HepG2 (cell line): ENCODE measurements around the gene LCAT. TPM values are rescaled to one million over a fixed set of nuclear protein-coding genes. Genes with fewer than 3 reads are reported as not detected.

ENCODE experiments used
- ATAC-seq: fragments of 200-7000 bp; cut with Tn5 transposase; 3 replicates; pipeline ENCODE4 v1.9.1; 2020; ENCODE audit warnings: mild to moderate bottlenecking, moderate library complexity
- BruUV-seq: library from RNA; stranded (reverse); fragments of 400-500 nt; replicated peaks from 2 replicates; lab custom pipeline; 2021; lab: Mats Ljungman, UMichigan
- CTCF ChIA-PET: fragments of 300-600 bp; formaldehyde crosslinking; extraction: SDS; loops from one replicate; lab custom pipeline; 2021; ENCODE audit warnings: low total read pairs, inconsistent platforms, low intra/inter-chr PET ratio; lab: Yijun Ruan, JAX
- POLR2A ChIA-PET: fragments of 350-600 bp; sonication (Branson Sonifier 250); formaldehyde crosslinking; loops from one replicate; lab custom pipeline; 2020; ENCODE audit warnings: antibody characterized with exemption, inconsistent platforms; lab: Yijun Ruan, JAX
- DNase-seq: peaks from one replicate; pipeline ENCODE4 v3.0.0-alpha.2; 2015; ENCODE audit warnings: low spot score
- FAIRE-seq: peaks from 3 replicates; lab custom pipeline; 2011; peaks lifted over from hg19 to GRCh38; lab: Jason Lieb, UNC
- H2AFZ ChIP-seq: one replicate; pipeline ENCODE4 v1.6.1; 2011; ENCODE audit warnings: low read length, inconsistent platforms
- H3K27ac ChIP-seq: fragments of 300-600 bp; 3 replicates; pipeline ENCODE4 v1.8.0; 2011; ENCODE audit warnings: mixed run types, mild to moderate bottlenecking, mixed read lengths, low read length, inconsistent platforms; ENCODE audit not compliant: insufficient read depth; ENCODE audit errors: extremely low read length
- H3K27me3 ChIP-seq, 2 experiments: fragments of 200-600 bp in 1 of 2; 2 replicates in 1 of 2; 3 replicates in 1 of 2; pipeline versions ENCODE4 v1.6.0 to v1.8.0; 2011; ENCODE audit warnings: low read length in 2 of 2, mild to moderate bottlenecking in 2 of 2, moderate library complexity in 2 of 2, inconsistent platforms in 1 of 2; ENCODE audit not compliant: insufficient read depth in 2 of 2, control insufficient read depth in 1 of 2
- H3K36me3 ChIP-seq, 2 experiments: fragments of 200-600 bp in 1 of 2; replicated peaks in 1 of 2; 2 replicates in 1 of 2; 3 replicates in 1 of 2; pipeline versions ENCODE4 v1.5.1 to v1.8.0; 2011; ENCODE audit warnings: low read length in 2 of 2, inconsistent platforms in 1 of 2; ENCODE audit not compliant: insufficient read depth in 2 of 2, control insufficient read depth in 1 of 2
- H3K4me1 ChIP-seq: 2 replicates; pipeline ENCODE4 v1.5.1; 2012; ENCODE audit warnings: low read length, inconsistent platforms; ENCODE audit not compliant: insufficient read depth
- H3K4me2 ChIP-seq: 2 replicates; pipeline ENCODE4 v1.6.0; 2011; ENCODE audit warnings: low read depth, low read length, inconsistent platforms
- H3K4me3 ChIP-seq, 3 experiments: fragments of 200-600 bp in 1 of 3; sonication (generic), shearing (Covaris generic) in 1 of 3; replicated peaks in 1 of 3; 2 replicates each; pipeline ENCODE4 v1.5.1; 2011 to 2016; ENCODE audit warnings: low read length in 3 of 3, inconsistent platforms in 2 of 3, low read depth in 2 of 3, mild to moderate bottlenecking in 2 of 3, control low read depth in 1 of 3, mixed read lengths in 1 of 3; ENCODE audit not compliant: insufficient read depth in 1 of 3
- H3K79me2 ChIP-seq: one replicate; pipeline ENCODE4 v1.6.1; 2011; ENCODE audit warnings: low read length, inconsistent platforms; ENCODE audit not compliant: insufficient read depth
- H3K9ac ChIP-seq: 2 replicates; pipeline ENCODE4 v1.6.0; 2011; ENCODE audit warnings: mild to moderate bottlenecking, low read depth, low read length, inconsistent platforms; ENCODE audit not compliant: insufficient read depth
- H3K9me3 ChIP-seq: 2 replicates; pipeline ENCODE4 v1.5.1; 2012; ENCODE audit warnings: mild to moderate bottlenecking, low read length
- H4K20me1 ChIP-seq: 2 replicates; pipeline ENCODE4 v1.6.0; 2011; ENCODE audit warnings: inconsistent platforms, mild to moderate bottlenecking, low read length, moderate library complexity; ENCODE audit not compliant: insufficient read depth
- ARNT ChIP-seq: fragments of 450-650 bp; IDR thresholded peaks from 2 replicates; pipeline ENCODE4 v1.6.1; 2017
- FOXK2 ChIP-seq: fragments of 450-650 bp; IDR thresholded peaks from 2 replicates; pipeline ENCODE4 v1.6.1; 2016
- IRF2 ChIP-seq: IDR thresholded peaks from 2 replicates; pipeline ENCODE4 v1.6.1; 2018; ENCODE audit warnings: missing genetic modification reagents, missing compliant biosample characterization
- NONO ChIP-seq, 2 experiments: fragments of 450-650 bp in 1 of 2; sonication (generic) in 1 of 2; formaldehyde crosslinking in 1 of 2; IDR thresholded peaks in 1 of 2; conservative IDR thresholded peaks in 1 of 2; 2 replicates each; pipeline versions ENCODE4 v1.6.1 to v1.8.0; 2017 to 2022; ENCODE audit warnings: mild to moderate bottlenecking in 1 of 2, missing genetic modification reagents in 1 of 2, moderate library complexity in 1 of 2
- PRDM15 ChIP-seq: sonication (generic); formaldehyde crosslinking; IDR thresholded peaks from 2 replicates; pipeline ENCODE4 v1.4.0; 2020; ENCODE audit warnings: missing genetic modification reagents
- RXRB ChIP-seq: IDR thresholded peaks from 2 replicates; pipeline ENCODE4 v1.6.1; 2016; ENCODE audit warnings: borderline replicate concordance, missing genetic modification reagents, missing compliant biosample characterization
- SNRNP70 ChIP-seq: fragments of 200-400 bp; formaldehyde crosslinking; IDR thresholded peaks from 2 replicates; pipeline ENCODE4 v1.6.1; 2017; ENCODE audit warnings: mild to moderate bottlenecking, low read depth, low read length, moderate library complexity
- U2AF1 ChIP-seq: fragments of 200-400 bp; formaldehyde crosslinking; optimal IDR thresholded peaks from 2 replicates; pipeline ENCODE3; 2017; ENCODE audit warnings: mild to moderate bottlenecking, low read depth, low read length
- USF2 ChIP-seq, 2 experiments: sonication (generic) in 1 of 2; formaldehyde crosslinking in 1 of 2; IDR thresholded peaks; 2 replicates each; pipeline versions ENCODE4 v1.5.1 to v1.6.1; 2011 to 2020; ENCODE audit warnings: borderline replicate concordance in 1 of 2, low read depth in 1 of 2, low read length in 1 of 2, mild to moderate bottlenecking in 1 of 2, missing genetic modification reagents in 1 of 2, moderate library complexity in 1 of 2
- ZNF780A ChIP-seq: sonication (generic); formaldehyde crosslinking; IDR thresholded peaks from 2 replicates; pipeline ENCODE4 v1.8.0; 2022; ENCODE audit warnings: mild to moderate bottlenecking, missing genetic modification reagents, moderate library complexity
- WGBS: methylation state at CpG from one replicate; pipeline ENCODE4 v1.1.6; 2017; ENCODE audit warnings: low lambda C conversion rate; 5-methylcytosine and 5-hydroxymethylcytosine counted together
- in situ Hi-C: cut with HindIII; loops from 2 replicates; pipeline ENCODE4 v1.10.0; 2017; ENCODE audit warnings: low pct_unique_long_range_greater_than_20kb; ENCODE audit not compliant: extremely low pct_ligation_motif_present
- intact Hi-C: fragments of 100-400 bp; cut with micrococcal nuclease; formaldehyde crosslinking; loops from one replicate; pipeline ENCODE4 v1.10.0; 2022; ENCODE audit not compliant: unreplicated experiment
- polyA plus RNA-seq, 8 experiments: library from polyadenylated mRNA; depleted of rRNA in 3 of 8; stranded (reverse) in 7 of 8; unstranded in 1 of 8; fragments of >200 nt; fragmentation: Illumina TruSeq in 4 of 8; extraction: Trizol in 4 of 8; gene quantifications; 2 replicates each; pipeline versions ENCODE4 v1.2.1 to v1.2.3, GENCODE V29; 2011 to 2016; ENCODE audit warnings: low read depth in 4 of 8, missing spikeins in 1 of 8, mixed read lengths in 1 of 8; ENCODE audit not compliant: insufficient read depth in 1 of 8
- total RNA-seq, 5 experiments: library from RNA; depleted of rRNA; stranded (reverse); fragments of >200 nt; fragmentation: Illumina TruSeq; extraction: Trizol; gene quantifications; 2 replicates each; pipeline ENCODE4 v1.2.3, GENCODE V29; 2016; ENCODE audit warnings: low read depth in 1 of 5

The LCAT gene
- total and polyA plus RNA-seq, 2 of the 13 experiments (the other 11 are each of a cell fraction or from before 2014, with no cell fraction given) = 36.1 to 38.9 TPM

GRCh38 chr16:67897231-67897630, 46.7 kb downstream of the LCAT start:
- H2AFZ ChIP-seq = no peak overlapping the region
- no TSS peak for BruUV-seq
- peaks cover 45% of the 10 kb centered on the region for H3K79me2 ChIP-seq
- peaks cover 66% of the 10 kb centered on the region for H3K4me1 ChIP-seq
- in situ Hi-C loops (no loop called here), intact Hi-C loops (no loop called here)
- no peak overlapping the region for H3K4me2 ChIP-seq
- no peak overlapping the region for H3K27ac ChIP-seq
- DNase-seq (no peak), ATAC-seq (no peak), FAIRE-seq (no peak)
- 99% methylated on average over 3 of the region's 3 CpGs for WGBS
- POLR2A ChIA-PET = interaction anchor here (1.6 to 2.2 kb wide), 2 partner anchors 39 to 46 kb away, joined by 7 to 9 read pairs; partner anchors contain the start of genes LCAT and PSMB10
- H3K4me3 ChIP-seq = no peak overlapping the region
- TF ChIP-seq NONO (IDR thresholded peaks at IDR 0.05) = no peak
- TF ChIP-seq NONO (CRISPR knock-in tag; conservative IDR thresholded peaks at IDR 0.05) = no peak
- no peak for TF ChIP-seq USF2 (IDR thresholded peaks at IDR 0.05; ENCODE audit: low read depth, low read length)
- no peak for TF ChIP-seq USF2 (CRISPR knock-in tag; IDR thresholded peaks at IDR 0.05; ENCODE audit: borderline replicate concordance)
- no peak for TF ChIP-seq SNRNP70
- no peak for TF ChIP-seq FOXK2
- no peak for TF ChIP-seq ZNF780A (CRISPR knock-in tag)
- TF ChIP-seq PRDM15 = no peak
- TF ChIP-seq RXRB (CRISPR knock-in tag) = no peak
- TF ChIP-seq ARNT = no peak
- no peak for TF ChIP-seq IRF2
- TF ChIP-seq U2AF1 = no peak
- no peak overlapping the region for H3K9ac ChIP-seq
- H3K36me3 ChIP-seq = peaks cover 1 to 3% of the 10 kb centered on the region in 2 experiments; a peak in 2 of 5 replicates
- no peaks in the 10 kb centered on the region; a peak in 1 of 5 replicates for H3K27me3 ChIP-seq
- H4K20me1 ChIP-seq = peaks cover 16% of the 10 kb centered on the region
- CTCF ChIA-PET = no interaction called here
- H3K9me3 ChIP-seq = no peaks in the 10 kb centered on the region
